HEK293 (cell line): ENCODE measurements around the gene SOX21.
"Not testable (repeated sequence)": the region's sequence is repeated elsewhere in the genome, so short reads cannot be mapped to it uniquely, and the experiment has no call there.

ENCODE experiments used
- KLF10 ChIP-seq: fragments of 450-650 bp; IDR thresholded peaks from 2 replicates; pipeline ENCODE4 v1.5.1; 2018; ENCODE audit warnings: missing biosample characterization, mild to moderate bottlenecking, missing genetic modification characterization
- ZNF138 ChIP-seq: fragments of 450-650 bp; formaldehyde crosslinking; IDR thresholded peaks from 2 replicates; pipeline ENCODE4 v1.5.1; 2016; ENCODE audit warnings: missing biosample characterization, missing genetic modification characterization, borderline replicate concordance
- ZNF202 ChIP-seq: fragments of 450-650 bp; formaldehyde crosslinking; IDR thresholded peaks from 2 replicates; pipeline ENCODE4 v1.5.1; 2016; ENCODE audit warnings: missing biosample characterization, missing genetic modification characterization, borderline replicate concordance
- ZNF660 ChIP-seq: fragments of 450-650 bp; IDR thresholded peaks from 2 replicates; pipeline ENCODE4 v1.5.1; 2018; ENCODE audit warnings: missing biosample characterization, mild to moderate bottlenecking, missing genetic modification characterization
- ZNF677 ChIP-seq: fragments of 450-650 bp; IDR thresholded peaks from 2 replicates; pipeline ENCODE4 v1.5.0; 2018; ENCODE audit warnings: missing biosample characterization, mild to moderate bottlenecking, missing genetic modification characterization, moderate library complexity

- TF ChIP-seq ZNF660 (tag by site-specific recombination); ZNF138; ZNF677; ZNF202 (tag by site-specific recombination); KLF10 (tag by site-specific recombination): not testable (repeated sequence)
Observed at GRCh38 chr13:94718697-94719096, 6.4 kb upstream of the SOX21 start.
